GM12873 (cell line): ENCODE measurements around the gene CCDC192.

Experiments used
- TF ChIP-seq, protein P1 (sequence below): IDR thresholded peaks from 2 replicates; pipeline ENCODE4 v1.5.1; 2012; ENCODE audit warnings: low read depth, mild to moderate bottlenecking, moderate library complexity, low read length, control low read depth; ENCODE audit not compliant: insufficient read depth; ENCODE audit errors: missing control alignments

CCDC192 gene

GRCh38 chr5:127899214-127899610 is 196.0 kb downstream of the CCDC192 start:
- TF ChIP-seq, protein P1, sequence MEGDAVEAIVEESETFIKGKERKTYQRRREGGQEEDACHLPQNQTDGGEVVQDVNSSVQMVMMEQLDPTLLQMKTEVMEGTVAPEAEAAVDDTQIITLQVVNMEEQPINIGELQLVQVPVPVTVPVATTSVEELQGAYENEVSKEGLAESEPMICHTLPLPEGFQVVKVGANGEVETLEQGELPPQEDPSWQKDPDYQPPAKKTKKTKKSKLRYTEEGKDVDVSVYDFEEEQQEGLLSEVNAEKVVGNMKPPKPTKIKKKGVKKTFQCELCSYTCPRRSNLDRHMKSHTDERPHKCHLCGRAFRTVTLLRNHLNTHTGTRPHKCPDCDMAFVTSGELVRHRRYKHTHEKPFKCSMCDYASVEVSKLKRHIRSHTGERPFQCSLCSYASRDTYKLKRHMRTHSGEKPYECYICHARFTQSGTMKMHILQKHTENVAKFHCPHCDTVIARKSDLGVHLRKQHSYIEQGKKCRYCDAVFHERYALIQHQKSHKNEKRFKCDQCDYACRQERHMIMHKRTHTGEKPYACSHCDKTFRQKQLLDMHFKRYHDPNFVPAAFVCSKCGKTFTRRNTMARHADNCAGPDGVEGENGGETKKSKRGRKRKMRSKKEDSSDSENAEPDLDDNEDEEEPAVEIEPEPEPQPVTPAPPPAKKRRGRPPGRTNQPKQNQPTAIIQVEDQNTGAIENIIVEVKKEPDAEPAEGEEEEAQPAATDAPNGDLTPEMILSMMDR: no peak

- TF ChIP-seq, protein P1: no peak
Measured at GRCh38 chr5:127906562-127907204, 203.5 kb downstream of the CCDC192 start.

- TF ChIP-seq, protein P1: no peak
Measured at GRCh38 chr5:127907907-127908306, 204.7 kb downstream of the CCDC192 start.

DNA sequence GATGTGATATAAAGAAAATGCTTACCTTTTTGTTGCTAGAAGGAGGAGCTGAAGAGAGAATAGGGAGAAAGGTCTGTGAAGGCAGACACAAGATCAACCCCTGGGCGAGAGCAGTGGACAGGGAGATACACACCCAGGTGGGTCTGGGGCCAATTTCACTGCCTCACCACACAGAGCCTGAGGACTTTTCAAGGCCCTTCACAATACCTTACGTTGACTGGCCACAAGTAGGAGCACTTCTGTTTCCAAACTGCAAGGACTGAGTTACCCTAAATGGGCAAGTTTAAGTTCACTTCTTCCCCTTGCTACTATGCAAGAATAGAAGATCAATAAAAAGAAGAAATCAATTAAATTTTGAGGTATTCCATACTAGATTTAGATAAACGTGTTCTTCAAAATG is 205.9 kb downstream of the CCDC192 start:
- TF ChIP-seq, protein P1: peak; percentile 80

GRCh38 chr5:127909821-127910220 is 206.6 kb downstream of the CCDC192 start:
- TF ChIP-seq, protein P1: no peak

DNA sequence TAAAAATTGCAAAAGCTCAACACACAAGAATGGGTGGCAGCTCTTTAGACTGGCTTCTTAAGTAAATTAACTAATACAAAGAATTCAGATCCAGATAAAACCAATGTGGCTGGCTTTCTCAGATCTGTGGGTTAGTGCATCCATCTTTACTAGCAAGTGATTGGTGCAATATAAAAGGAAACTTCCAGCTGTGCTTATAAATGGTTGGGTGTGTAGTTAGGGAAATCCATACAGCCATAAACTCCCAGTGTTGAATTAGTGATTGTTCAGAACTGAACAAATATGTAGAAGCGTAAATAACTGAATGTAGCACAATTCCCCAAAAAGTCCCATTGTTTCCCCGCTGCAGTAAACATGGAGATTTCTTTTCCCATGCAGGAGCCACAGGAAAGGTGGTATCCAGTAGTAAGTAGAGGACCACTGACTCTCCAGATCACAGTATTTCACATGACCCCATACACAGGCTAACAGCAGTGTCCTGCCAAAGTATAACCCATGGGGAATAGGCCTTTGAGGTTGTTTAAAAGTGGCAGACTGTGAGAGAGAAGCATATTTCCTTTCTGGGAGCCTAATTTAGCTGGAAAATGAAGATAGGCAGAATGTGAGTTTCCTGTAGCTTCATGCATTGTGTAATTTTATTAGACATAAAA is 207.2 kb downstream of the CCDC192 start:
- TF ChIP-seq, protein P1: no peak

GRCh38 chr5:127911619-127912018 is 208.4 kb downstream of the CCDC192 start:
- TF ChIP-seq, protein P1: no peak
